HepG2 (cell line): ENCODE data around the gene KDR. TPM values are rescaled to one million over a fixed set of nuclear protein-coding genes. Genes with fewer than 3 reads are reported as not detected.
A peak's percentile ranks its signal among the peaks of the same experiment; 100 is the strongest.

Source experiments
- ATAC-seq: fragments of 200-7000 bp; cut with Tn5 transposase; 3 replicates; pipeline ENCODE4 v1.9.1; 2020; ENCODE audit warnings: mild to moderate bottlenecking, moderate library complexity
- BruUV-seq: library from RNA; stranded (reverse); fragments of 400-500 nt; replicated peaks from 2 replicates; lab custom pipeline; 2021; lab: Mats Ljungman, UMichigan
- CTCF ChIA-PET: fragments of 300-600 bp; formaldehyde crosslinking; extraction: SDS; loops from one replicate; lab custom pipeline; 2021; ENCODE audit warnings: low total read pairs, inconsistent platforms, low intra/inter-chr PET ratio; lab: Yijun Ruan, JAX
- POLR2A ChIA-PET: fragments of 350-600 bp; sonication (Branson Sonifier 250); formaldehyde crosslinking; loops from one replicate; lab custom pipeline; 2020; ENCODE audit warnings: antibody characterized with exemption, inconsistent platforms; lab: Yijun Ruan, JAX
- DNase-seq: peaks from one replicate; pipeline ENCODE4 v3.0.0-alpha.2; 2015; ENCODE audit warnings: low spot score
- FAIRE-seq: peaks from 3 replicates; lab custom pipeline; 2011; peaks lifted over from hg19 to GRCh38; lab: Jason Lieb, UNC
- H2AFZ ChIP-seq: one replicate; pipeline ENCODE4 v1.6.1; 2011; ENCODE audit warnings: low read length, inconsistent platforms
- H3K27ac ChIP-seq: fragments of 300-600 bp; 3 replicates; pipeline ENCODE4 v1.8.0; 2011; ENCODE audit warnings: mixed run types, mild to moderate bottlenecking, mixed read lengths, low read length, inconsistent platforms; ENCODE audit not compliant: insufficient read depth; ENCODE audit errors: extremely low read length
- H3K27me3 ChIP-seq, 2 experiments: fragments of 200-600 bp in 1 of 2; 2 replicates in 1 of 2; 3 replicates in 1 of 2; pipeline versions ENCODE4 v1.6.0 to v1.8.0; 2011; ENCODE audit warnings: low read length in 2 of 2, mild to moderate bottlenecking in 2 of 2, moderate library complexity in 2 of 2, inconsistent platforms in 1 of 2; ENCODE audit not compliant: insufficient read depth in 2 of 2, control insufficient read depth in 1 of 2
- H3K36me3 ChIP-seq, 2 experiments: fragments of 200-600 bp in 1 of 2; replicated peaks in 1 of 2; 2 replicates in 1 of 2; 3 replicates in 1 of 2; pipeline versions ENCODE4 v1.5.1 to v1.8.0; 2011; ENCODE audit warnings: low read length in 2 of 2, inconsistent platforms in 1 of 2; ENCODE audit not compliant: insufficient read depth in 2 of 2, control insufficient read depth in 1 of 2
- H3K4me1 ChIP-seq: 2 replicates; pipeline ENCODE4 v1.5.1; 2012; ENCODE audit warnings: low read length, inconsistent platforms; ENCODE audit not compliant: insufficient read depth
- H3K4me2 ChIP-seq: 2 replicates; pipeline ENCODE4 v1.6.0; 2011; ENCODE audit warnings: low read depth, low read length, inconsistent platforms
- H3K4me3 ChIP-seq, 3 experiments: fragments of 200-600 bp in 1 of 3; sonication (generic), shearing (Covaris generic) in 1 of 3; replicated peaks in 1 of 3; 2 replicates each; pipeline ENCODE4 v1.5.1; 2011 to 2016; ENCODE audit warnings: low read length in 3 of 3, inconsistent platforms in 2 of 3, low read depth in 2 of 3, mild to moderate bottlenecking in 2 of 3, control low read depth in 1 of 3, mixed read lengths in 1 of 3; ENCODE audit not compliant: insufficient read depth in 1 of 3
- H3K79me2 ChIP-seq: one replicate; pipeline ENCODE4 v1.6.1; 2011; ENCODE audit warnings: low read length, inconsistent platforms; ENCODE audit not compliant: insufficient read depth
- H3K9ac ChIP-seq: 2 replicates; pipeline ENCODE4 v1.6.0; 2011; ENCODE audit warnings: mild to moderate bottlenecking, low read depth, low read length, inconsistent platforms; ENCODE audit not compliant: insufficient read depth
- H3K9me3 ChIP-seq: 2 replicates; pipeline ENCODE4 v1.5.1; 2012; ENCODE audit warnings: mild to moderate bottlenecking, low read length
- H4K20me1 ChIP-seq: 2 replicates; pipeline ENCODE4 v1.6.0; 2011; ENCODE audit warnings: inconsistent platforms, mild to moderate bottlenecking, low read length, moderate library complexity; ENCODE audit not compliant: insufficient read depth
- CEBPB ChIP-seq: IDR thresholded peaks from 2 replicates; pipeline ENCODE4 v1.6.1; 2011; ENCODE audit warnings: low read depth, low read length, improper control_type of control experiment, borderline replicate concordance
- DR1 ChIP-seq: sonication (generic); formaldehyde crosslinking; IDR thresholded peaks from 2 replicates; pipeline ENCODE4 v1.8.0; 2021; ENCODE audit warnings: mild to moderate bottlenecking, missing genetic modification reagents, inconsistent platforms
- PAF1 ChIP-seq: IDR thresholded peaks from 2 replicates; pipeline ENCODE4 v1.6.1; 2016; ENCODE audit warnings: missing genetic modification reagents, missing compliant biosample characterization
- RAD51 ChIP-seq: fragments of 450-650 bp; IDR thresholded peaks from 2 replicates; pipeline ENCODE4 v1.6.1; 2016; ENCODE audit warnings: borderline replicate concordance
- RCOR2 ChIP-seq: IDR thresholded peaks from 2 replicates; pipeline ENCODE4 v1.6.1; 2016; ENCODE audit warnings: missing biosample characterization, missing genetic modification reagents
- SP5 ChIP-seq: IDR thresholded peaks from 2 replicates; pipeline ENCODE4 v1.6.1; 2016; ENCODE audit warnings: low read depth, borderline replicate concordance
- STAG1 ChIP-seq: sonication (generic); formaldehyde crosslinking; IDR thresholded peaks from 2 replicates; pipeline ENCODE4 v1.4.0; 2020; ENCODE audit warnings: missing genetic modification reagents
- TBP ChIP-seq: sonication (generic); formaldehyde crosslinking; IDR thresholded peaks from 2 replicates; pipeline ENCODE4 v1.5.0; 2020; ENCODE audit warnings: missing genetic modification reagents
- ZIK1 ChIP-seq: sonication (generic); formaldehyde crosslinking; IDR thresholded peaks from 2 replicates; pipeline ENCODE4 v1.5.0; 2020; ENCODE audit warnings: mild to moderate bottlenecking, low read depth, missing genetic modification reagents, borderline replicate concordance
- ZNF17 ChIP-seq: sonication (generic); formaldehyde crosslinking; IDR thresholded peaks from 2 replicates; pipeline ENCODE4 v1.5.0; 2020; ENCODE audit warnings: mild to moderate bottlenecking, missing genetic modification reagents
- ZNF431 ChIP-seq: sonication (generic); formaldehyde crosslinking; IDR thresholded peaks from 2 replicates; pipeline ENCODE4 v1.9.0; 2022; ENCODE audit warnings: missing genetic modification reagents, low read depth, mild to moderate bottlenecking, borderline replicate concordance
- WGBS: methylation state at CpG from one replicate; pipeline ENCODE4 v1.1.6; 2017; ENCODE audit warnings: low lambda C conversion rate; 5-methylcytosine and 5-hydroxymethylcytosine counted together
- in situ Hi-C: cut with HindIII; loops from 2 replicates; pipeline ENCODE4 v1.10.0; 2017; ENCODE audit warnings: low pct_unique_long_range_greater_than_20kb; ENCODE audit not compliant: extremely low pct_ligation_motif_present
- intact Hi-C: fragments of 100-400 bp; cut with micrococcal nuclease; formaldehyde crosslinking; loops from one replicate; pipeline ENCODE4 v1.10.0; 2022; ENCODE audit not compliant: unreplicated experiment
- polyA plus RNA-seq, 8 experiments: library from polyadenylated mRNA; depleted of rRNA in 3 of 8; stranded (reverse) in 7 of 8; unstranded in 1 of 8; fragments of >200 nt; fragmentation: Illumina TruSeq in 4 of 8; extraction: Trizol in 4 of 8; gene quantifications; 2 replicates each; pipeline versions ENCODE4 v1.2.1 to v1.2.3, GENCODE V29; 2011 to 2016; ENCODE audit warnings: low read depth in 4 of 8, missing spikeins in 1 of 8, mixed read lengths in 1 of 8; ENCODE audit not compliant: insufficient read depth in 1 of 8
- total RNA-seq, 5 experiments: library from RNA; depleted of rRNA; stranded (reverse); fragments of >200 nt; fragmentation: Illumina TruSeq; extraction: Trizol; gene quantifications; 2 replicates each; pipeline ENCODE4 v1.2.3, GENCODE V29; 2016; ENCODE audit warnings: low read depth in 1 of 5
- TF ChIP-seq, protein P1 (sequence below): sonication (generic); formaldehyde crosslinking; IDR thresholded peaks from 2 replicates; pipeline ENCODE4 v1.4.0; 2020; ENCODE audit warnings: missing genetic modification reagents, mild to moderate bottlenecking, borderline replicate concordance
- TF ChIP-seq, protein P2 (sequence below), 2 experiments: sonication (generic) in 1 of 2; formaldehyde crosslinking in 1 of 2; IDR thresholded peaks; 2 replicates each; pipeline versions ENCODE4 v1.5.1 to v1.6.1; 2011 to 2020; ENCODE audit warnings: borderline replicate concordance in 1 of 2, low read depth in 1 of 2, low read length in 1 of 2, mild to moderate bottlenecking in 1 of 2, missing genetic modification reagents in 1 of 2, moderate library complexity in 1 of 2

KDR gene
- total and polyA plus RNA-seq, 2 of the 13 experiments (the other 11 are each of a cell fraction or from before 2014, with no cell fraction given) = not detected

DNA sequence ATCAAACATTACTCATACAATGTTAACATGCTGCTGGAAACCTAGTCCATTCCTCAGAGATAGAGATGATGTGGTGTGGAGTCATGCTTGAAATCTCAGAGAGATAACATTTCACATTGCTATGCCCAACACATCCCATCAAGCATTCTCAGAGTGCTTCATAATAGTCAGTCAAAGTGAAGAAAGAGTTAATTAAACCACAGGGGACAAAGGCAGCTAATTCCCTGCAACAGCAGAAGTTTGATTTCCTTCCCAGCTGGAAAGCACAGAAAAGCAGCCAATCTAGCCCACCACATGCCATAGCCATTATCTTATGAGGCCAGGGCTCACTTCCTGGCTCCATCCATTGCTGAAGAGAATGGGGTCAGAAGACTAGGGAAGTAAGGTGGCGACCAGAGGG lies 8.9 kb downstream of the KDR start (continued):
- no peak for TF ChIP-seq ZNF17 (CRISPR knock-in tag)
- TF ChIP-seq, protein P1, sequence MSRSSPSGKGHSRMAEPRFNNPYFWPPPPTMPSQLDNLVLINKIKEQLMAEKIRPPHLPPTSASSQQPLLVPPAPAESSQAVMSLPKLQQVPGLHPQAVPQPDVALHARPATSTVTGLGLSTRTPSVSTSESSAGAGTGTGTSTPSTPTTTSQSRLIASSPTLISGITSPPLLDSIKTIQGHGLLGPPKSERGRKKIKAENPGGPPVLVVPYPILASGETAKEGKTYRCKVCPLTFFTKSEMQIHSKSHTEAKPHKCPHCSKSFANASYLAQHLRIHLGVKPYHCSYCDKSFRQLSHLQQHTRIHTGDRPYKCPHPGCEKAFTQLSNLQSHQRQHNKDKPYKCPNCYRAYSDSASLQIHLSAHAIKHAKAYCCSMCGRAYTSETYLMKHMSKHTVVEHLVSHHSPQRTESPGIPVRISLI (CRISPR knock-in tag) = no peak

DNA sequence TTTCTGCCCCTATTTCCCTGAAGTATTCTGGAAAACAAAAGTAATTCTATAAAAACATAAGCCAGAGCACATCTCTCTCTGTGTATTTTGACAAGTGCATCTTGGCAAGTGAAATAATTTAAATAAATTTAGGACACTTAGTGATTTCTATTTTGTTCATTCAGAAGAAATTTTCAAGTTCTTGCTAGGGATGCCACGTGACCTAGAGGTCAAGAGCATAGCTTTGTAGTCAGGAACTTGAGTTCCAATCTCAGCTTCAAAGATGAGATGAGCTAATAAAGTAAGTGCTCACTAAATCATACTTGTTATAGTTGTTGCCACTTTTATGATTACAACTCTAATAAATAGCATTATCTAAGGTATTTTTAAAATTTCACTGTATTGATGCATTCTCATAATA lies 13.8 kb downstream of the KDR start:
- Histone ChIP-seq H3K27ac (no peak overlapping the region), H3K4me2 (no peak overlapping the region), H3K4me3 (no peak overlapping the region), H4K20me1 (no peaks in the 10 kb centered on the region), H3K79me2 (no peaks in the 10 kb centered on the region), H3K36me3 (no peaks in the 10 kb centered on the region), H3K9ac (no peak overlapping the region), H2AFZ (no peak overlapping the region), H3K27me3 (peaks cover 0 to 9% of the 10 kb centered on the region in 2 experiments; a peak in 1 of 5 replicates), H3K4me1 (no peaks in the 10 kb centered on the region), H3K9me3 (no peaks in the 10 kb centered on the region)
- WGBS = 0% methylated on average over 1 of the region's 1 CpG
- ChIA-PET CTCF (no interaction called here), POLR2A (no interaction called here)
- TF ChIP-seq DR1 (CRISPR knock-in tag) = no peak
- TF ChIP-seq STAG1 (CRISPR knock-in tag) = no peak
- TF ChIP-seq PAF1 (CRISPR knock-in tag) = no peak
- TF ChIP-seq RAD51 = peak; percentile 81
- TF ChIP-seq RCOR2 (CRISPR knock-in tag) = no peak
- TF ChIP-seq SP5 (CRISPR knock-in tag) = no peak
- TF ChIP-seq ZNF431 = no peak
- TF ChIP-seq CEBPB = no peak
- no peak for TF ChIP-seq TBP (CRISPR knock-in tag)
- TF ChIP-seq ZIK1 = no peak
- TF ChIP-seq, protein P2, sequence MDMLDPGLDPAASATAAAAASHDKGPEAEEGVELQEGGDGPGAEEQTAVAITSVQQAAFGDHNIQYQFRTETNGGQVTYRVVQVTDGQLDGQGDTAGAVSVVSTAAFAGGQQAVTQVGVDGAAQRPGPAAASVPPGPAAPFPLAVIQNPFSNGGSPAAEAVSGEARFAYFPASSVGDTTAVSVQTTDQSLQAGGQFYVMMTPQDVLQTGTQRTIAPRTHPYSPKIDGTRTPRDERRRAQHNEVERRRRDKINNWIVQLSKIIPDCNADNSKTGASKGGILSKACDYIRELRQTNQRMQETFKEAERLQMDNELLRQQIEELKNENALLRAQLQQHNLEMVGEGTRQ (IDR thresholded peaks at IDR 0.05; ENCODE audit: low read depth, low read length) = peak; percentile 44; the same call in 1 of the 2 replicates
- TF ChIP-seq, protein P2 (CRISPR knock-in tag; IDR thresholded peaks at IDR 0.05; ENCODE audit: borderline replicate concordance) = no peak
- DNase-seq = no peak
- no peak for ATAC-seq
- BruUV-seq = no TSS peak
- in situ Hi-C loops (no loop called here), intact Hi-C loops (no loop called here)
- no peak for FAIRE-seq
